Right ventricle myocardium superior (tissue), 1 donor: Measurements from ENCODE around the gene KIAA0319L. TPM values are rescaled to one million over a fixed set of nuclear protein-coding genes. Genes with fewer than 3 reads are reported as not detected.
"Not testable (repeated sequence)": the region's sequence is repeated elsewhere in the genome, so short reads cannot be mapped to it uniquely, and the experiment has no call there.

Source experiments
- ATAC-seq: fragments of 200-7000 bp; cut with Tn5 transposase; one replicate; pipeline ENCODE4 v1.9.1; 2020; ENCODE audit warnings: mild to moderate bottlenecking; ENCODE audit not compliant: poor library complexity
- DNase-seq: peaks from one replicate; pipeline ENCODE4 v3.0.0-alpha.2; 2020
- intact Hi-C: fragments of 100-400 bp; cut with DNase I; formaldehyde crosslinking; loops from one replicate; pipeline ENCODE4 v1.11.2; 2022
- total RNA-seq: library from RNA; stranded (reverse); fragmentation: NEBNext Ultra II Directional; extraction: Animal tissue kit (Norgen Biotek cat#: 25700); gene quantifications from one replicate; pipeline ENCODE4 v1.2.1, GENCODE V29; 2021
- donor health status: DM: no; HTN: yes; CAD: no; lungs with severe emphysema.

The KIAA0319L gene
- total RNA-seq, 1 donor from 2014 or later: 62.1 TPM

GRCh38 chr1:35466120-35466519 lies 91.1 kb downstream of the KIAA0319L start:
- ATAC-seq (peak; percentile 81), DNase-seq (no peak)
- intact Hi-C loops: no loop called here

- intact Hi-C loops, DNase-seq, ATAC-seq: not testable (repeated sequence)
Measured at GRCh38 chr1:35463749-35464148, 93.5 kb downstream of the KIAA0319L start.

GRCh38 chr1:35463232-35463631 lies 94.0 kb downstream of the KIAA0319L start:
- DNase-seq (no peak), ATAC-seq (peak; percentile 67)
- intact Hi-C loops: no loop called here

GRCh38 chr1:35461966-35462651 lies 95.1 kb downstream of the KIAA0319L start:
- DNase-seq (no peak), ATAC-seq (no peak)
- intact Hi-C loops: no loop called here

GRCh38 chr1:35460796-35461195 lies 96.4 kb downstream of the KIAA0319L start:
- no peak for DNase-seq
- intact Hi-C loops: no loop called here
- ATAC-seq: no peak

- no peak for ATAC-seq
- intact Hi-C loops: loop anchor here (5.0 kb wide), 1 partner anchor 108 kb away; no protein-coding TSS in a partner anchor
- DNase-seq: no peak
Measured at GRCh38 chr1:35454616-35455015, 102.6 kb downstream of the KIAA0319L start.

- intact Hi-C loops: loop anchor here (5.0 kb wide), 1 partner anchor 108 kb away; no protein-coding TSS in a partner anchor
- DNase-seq (no peak), ATAC-seq (no peak)
Measured at GRCh38 chr1:35454176-35454575, 103.0 kb downstream of the KIAA0319L start.

GRCh38 chr1:35453031-35453430 lies 104.2 kb downstream of the KIAA0319L start:
- no peak for DNase-seq
- intact Hi-C loops: loop anchor here (5.0 kb wide), 1 partner anchor 109 kb away; no protein-coding TSS in a partner anchor
- ATAC-seq: no peak

- intact Hi-C loops: loop anchor here (5.0 kb wide), 1 partner anchor 110 kb away; no protein-coding TSS in a partner anchor
- ATAC-seq (peak; percentile 84), DNase-seq (peak; percentile 71)
Measured at GRCh38 chr1:35452106-35452774, 105.0 kb downstream of the KIAA0319L start.

GRCh38 chr1:35451125-35451528 lies 106.1 kb downstream of the KIAA0319L start:
- peak; percentile 90 for ATAC-seq
- intact Hi-C loops: loop anchor here (5.0 kb wide), 1 partner anchor 111 kb away; no protein-coding TSS in a partner anchor
- DNase-seq: peak; percentile 91

- no peak for DNase-seq
- ATAC-seq: no peak
- intact Hi-C loops: loop anchor here (5.0 kb wide), 1 partner anchor 113 kb away; no protein-coding TSS in a partner anchor
Measured at GRCh38 chr1:35449334-35450008, 107.7 kb downstream of the KIAA0319L start.

- ATAC-seq (peak; percentile 18), DNase-seq (no peak)
- intact Hi-C loops: no loop called here
Measured at GRCh38 chr1:35448344-35448801, 108.8 kb downstream of the KIAA0319L start.

GRCh38 chr1:35447278-35447677 lies 109.9 kb downstream of the KIAA0319L start:
- ATAC-seq (no peak), DNase-seq (no peak)
- intact Hi-C loops: no loop called here

GRCh38 chr1:35444519-35444774 lies 112.8 kb downstream of the KIAA0319L start:
- intact Hi-C loops: no loop called here
- no peak for ATAC-seq
- no peak for DNase-seq

GRCh38 chr1:35443768-35444518 lies 113.3 kb downstream of the KIAA0319L start:
- intact Hi-C loops: no loop called here
- DNase-seq: no peak
- no peak for ATAC-seq

GRCh38 chr1:35442734-35443133 lies 114.5 kb downstream of the KIAA0319L start:
- intact Hi-C loops: no loop called here
- ATAC-seq: no peak
- no peak for DNase-seq

GRCh38 chr1:35441926-35442579 lies 115.2 kb downstream of the KIAA0319L start:
- ATAC-seq (no peak), DNase-seq (no peak)
- intact Hi-C loops: no loop called here

GRCh38 chr1:35439626-35440025 lies 117.6 kb downstream of the KIAA0319L start:
- ATAC-seq: no peak
- intact Hi-C loops: no loop called here

More at GRCh38 chr1:35439626-35440025, 117.6 kb downstream of the KIAA0319L start:
- DNase-seq: no peak
